PC-3 (cell line): ENCODE results near the gene BSN. TPM values are rescaled to one million over a fixed set of nuclear protein-coding genes. Genes with fewer than 3 reads are reported as not detected.

Experiments used
- ATAC-seq: fragments of 200-7000 bp; cut with Tn5 transposase; 2 replicates; pipeline ENCODE4 v1.9.1; 2020; ENCODE audit warnings: mild to moderate bottlenecking, moderate library complexity
- BruUV-seq: library from RNA; stranded (reverse); fragments of 400-500 nt; replicated peaks from 2 replicates; lab custom pipeline; 2021; lab: Mats Ljungman, UMichigan
- CTCF ChIA-PET: fragments of 300-600 bp; sonication (Branson Sonifier 250); formaldehyde crosslinking; loops from one replicate; lab custom pipeline; 2022; ENCODE audit warnings: antibody characterized with exemption; lab: Charles Lee
- POLR2A ChIA-PET: fragments of 300-600 bp; sonication (Branson Sonifier 250); formaldehyde crosslinking; loops from one replicate; lab custom pipeline; 2022; ENCODE audit warnings: antibody characterized with exemption; ENCODE audit not compliant: unreplicated experiment; lab: Charles Lee
- DNase-seq: peaks from one replicate; pipeline ENCODE4 v3.0.0-alpha.2; 2015
- H2AFZ ChIP-seq: fragments of 300-600 bp; sonication (generic); 2 replicates; pipeline ENCODE4 v1.6.0; 2016; ENCODE audit warnings: antibody characterized with exemption, low read length
- H3F3A ChIP-seq: fragments of 300-600 bp; sonication (generic); one replicate; pipeline ENCODE4 v1.6.0; 2017; ENCODE audit warnings: antibody characterized with exemption, low read length, control low read depth, mild to moderate bottlenecking; ENCODE audit not compliant: unreplicated experiment
- H3K27ac ChIP-seq: fragments of 300-600 bp; sonication (generic); 2 replicates; pipeline ENCODE4 v1.5.1; 2016; ENCODE audit warnings: mild to moderate bottlenecking, low read length
- H3K27me3 ChIP-seq: fragments of 300-600 bp; sonication (generic); 2 replicates; pipeline ENCODE4 v1.6.1; 2016; ENCODE audit warnings: low read length, mixed read lengths
- H3K36me3 ChIP-seq: fragments of 300-600 bp; sonication (generic); 2 replicates; pipeline ENCODE4 v1.6.1; 2016; ENCODE audit warnings: low read depth, mixed run types, low read length, mixed read lengths
- H3K4me1 ChIP-seq: fragments of 300-600 bp; sonication (generic); 2 replicates; pipeline ENCODE4 v1.5.1; 2016; ENCODE audit warnings: low read length; ENCODE audit not compliant: insufficient read depth
- H3K4me2 ChIP-seq: fragments of 300-600 bp; sonication (generic); 2 replicates; pipeline ENCODE4 v1.6.0; 2016; ENCODE audit warnings: low read length
- H3K4me3 ChIP-seq: fragments of 300-600 bp; sonication (generic); 2 replicates; pipeline ENCODE4 v1.5.1; 2016; ENCODE audit warnings: mild to moderate bottlenecking, low read length, mixed read lengths
- H3K79me2 ChIP-seq: fragments of 300-600 bp; sonication (generic); 2 replicates; pipeline ENCODE4 v1.6.1; 2017; ENCODE audit warnings: low read length, mixed read lengths
- H3K9ac ChIP-seq: fragments of 300-600 bp; sonication (generic); 2 replicates; pipeline ENCODE4 v1.6.0; 2016; ENCODE audit warnings: mild to moderate bottlenecking, low read length
- H3K9me2 ChIP-seq: fragments of 300-600 bp; sonication (generic); replicated peaks from 2 replicates; pipeline ENCODE4 v1.6.1; 2016; ENCODE audit warnings: mixed run types, low read length, mixed read lengths
- H3K9me3 ChIP-seq: fragments of 300-600 bp; sonication (generic); 2 replicates; pipeline ENCODE4 v1.6.1; 2016; ENCODE audit warnings: low read length, mixed read lengths
- H4K20me1 ChIP-seq: fragments of 300-600 bp; sonication (generic); 2 replicates; pipeline ENCODE4 v1.6.1; 2016; ENCODE audit warnings: low read length, mixed read lengths
- CTCF ChIP-seq: fragments of 300-600 bp; sonication (generic); conservative IDR thresholded peaks from 2 replicates; pipeline ENCODE4 v1.5.1; 2017; ENCODE audit warnings: antibody characterized with exemption, low read depth, mild to moderate bottlenecking, low read length
- EZH2 ChIP-seq: fragments of 300-600 bp; sonication (generic); IDR thresholded peaks from one replicate; pipeline ENCODE4 v1.6.1; 2017; ENCODE audit warnings: antibody characterized with exemption, mild to moderate bottlenecking, low read length; ENCODE audit not compliant: unreplicated experiment
- EZH2phosphoT487 ChIP-seq: fragments of 300-600 bp; sonication (generic); IDR thresholded peaks from 2 replicates; pipeline ENCODE4 v1.6.1; 2018; ENCODE audit warnings: mild to moderate bottlenecking, antibody characterized with exemption, low read length, borderline replicate concordance
- intact Hi-C: fragments of 100-400 bp; cut with micrococcal nuclease; formaldehyde crosslinking; loops from 2 replicates; pipeline ENCODE4 v1.9.0; 2023
- total RNA-seq: library from RNA; depleted of rRNA; stranded (reverse); fragments of >200 nt; gene quantifications from 2 replicates; pipeline ENCODE4 v1.2.3, GENCODE V29; 2014

The BSN gene
- total RNA-seq, 1 experiment from 2014 or later, result 0.80 TPM

GRCh38 chr3:49656541-49657112, 102.3 kb downstream of the BSN start:
- Histone ChIP-seq H3F3A (no peaks in the 10 kb centered on the region), H2AFZ (no peak overlapping the region), H3K27ac (no peak overlapping the region), H3K9ac (no peak overlapping the region), H3K4me2 (no peak overlapping the region), H3K79me2 (no peaks in the 10 kb centered on the region), H3K4me1 (no peaks in the 10 kb centered on the region), H3K36me3 (no peaks in the 10 kb centered on the region), H3K4me3 (no peak overlapping the region), H3K9me3 (no peaks in the 10 kb centered on the region), H3K9me2 (no peaks in the 10 kb centered on the region), H3K27me3 (no peaks in the 10 kb centered on the region), H4K20me1 (no peaks in the 10 kb centered on the region)
- ChIA-PET POLR2A (no interaction called here), CTCF (no interaction called here)
- intact Hi-C loops, result no loop called here
- BruUV-seq, result no TSS peak
- DNase-seq (no peak), ATAC-seq (no peak; the same call in 1 of the 2 replicates)
- TF ChIP-seq EZH2phosphoT487, result no peak
- no peak for TF ChIP-seq EZH2
- TF ChIP-seq CTCF, result no peak

- ChIA-PET CTCF (no interaction called here), POLR2A (no interaction called here)
- no peak for ATAC-seq
- Histone ChIP-seq H3K27ac (no peak overlapping the region), H3K4me3 (no peak overlapping the region), H3K36me3 (no peaks in the 10 kb centered on the region), H4K20me1 (no peaks in the 10 kb centered on the region), H3K4me1 (no peaks in the 10 kb centered on the region), H3K9ac (no peak overlapping the region), H3K27me3 (no peaks in the 10 kb centered on the region), H3K4me2 (no peak overlapping the region), H3K9me2 (no peaks in the 10 kb centered on the region), H3F3A (no peaks in the 10 kb centered on the region), H3K9me3 (no peaks in the 10 kb centered on the region), H3K79me2 (no peaks in the 10 kb centered on the region), H2AFZ (no peak overlapping the region)
- DNase-seq, result no peak
- TF ChIP-seq CTCF (no peak), EZH2phosphoT487 (no peak), EZH2 (no peak)
- intact Hi-C loops, result no loop called here
- BruUV-seq, result no TSS peak
Observed at GRCh38 chr3:49657208-49657915, 103.1 kb downstream of the BSN start.

GRCh38 chr3:49658711-49659110, 104.4 kb downstream of the BSN start:
- TF ChIP-seq EZH2phosphoT487 (no peak), CTCF (no peak), EZH2 (no peak)
- no peak overlapping the region for H2AFZ ChIP-seq
- no peaks in the 10 kb centered on the region for H3K27me3 ChIP-seq
- ChIA-PET POLR2A (no interaction called here), CTCF (no interaction called here)
- H3K9ac ChIP-seq, result no peak overlapping the region
- H3K9me2 ChIP-seq, result no peaks in the 10 kb centered on the region
- BruUV-seq, result no TSS peak
- H3K4me2 ChIP-seq, result no peak overlapping the region
- no peaks in the 10 kb centered on the region for H3K4me1 ChIP-seq
- no peak for ATAC-seq
- H3K36me3 ChIP-seq, result no peaks in the 10 kb centered on the region
- no peaks in the 10 kb centered on the region for H3F3A ChIP-seq
- H4K20me1 ChIP-seq, result no peaks in the 10 kb centered on the region
- intact Hi-C loops, result no loop called here
- no peaks in the 10 kb centered on the region for H3K9me3 ChIP-seq
- H3K27ac ChIP-seq, result no peak overlapping the region
- no peak for DNase-seq
- H3K79me2 ChIP-seq, result no peaks in the 10 kb centered on the region
- H3K4me3 ChIP-seq, result no peak overlapping the region
